Transverse colon (tissue), 4 donors: ENCODE results near the gene ULK4. TPM values are rescaled to one million over a fixed set of nuclear protein-coding genes. Genes with fewer than 3 reads are reported as not detected.
"Not testable (repeated sequence)": the region's sequence is repeated elsewhere in the genome, so short reads cannot be mapped to it uniquely, and the experiment has no call there.

Experiments
- DNase-seq: peaks from one replicate; pipeline ENCODE4 v3.0.0-alpha.2; 2019
- H3K27ac ChIP-seq, 4 donors: fragments of 200-600 bp; sonication (generic); 2 replicates each; pipeline ENCODE4 v1.5.1; 2016 to 2018; ENCODE audit warnings: inconsistent platforms in 4 of 4
- H3K27me3 ChIP-seq: fragments of 200-600 bp; sonication (generic); 2 replicates; pipeline ENCODE4 v1.5.1; 2017; ENCODE audit warnings: inconsistent platforms
- H3K36me3 ChIP-seq, 4 donors: fragments of 200-600 bp; sonication (generic); 2 replicates each; pipeline ENCODE4 v1.5.1; 2017 to 2019; ENCODE audit warnings: inconsistent platforms in 4 of 4
- H3K4me1 ChIP-seq, 4 donors: fragments of 200-600 bp; sonication (generic); 2 replicates each; pipeline ENCODE4 v1.5.1; 2017 to 2020; ENCODE audit warnings: inconsistent platforms in 4 of 4
- H3K4me3 ChIP-seq, 4 donors: fragments of 200-600 bp; sonication (generic); 1 replicate in 1 of 4; 2 replicates in 3 of 4; pipeline versions ENCODE4 v1.5.1 to v1.6.1; 2017 to 2019; ENCODE audit warnings: inconsistent platforms in 4 of 4
- H3K9me3 ChIP-seq, 2 donors: fragments of 200-600 bp; sonication (generic); 2 replicates each; pipeline ENCODE4 v1.5.1; 2017 to 2019; ENCODE audit warnings: inconsistent platforms in 2 of 2
- EP300 ChIP-seq: sonication (generic); formaldehyde crosslinking; IDR thresholded peaks from one replicate; pipeline ENCODE4 v1.6.1; 2017; ENCODE audit warnings: antibody characterized with exemption, low read depth
- POLR2A ChIP-seq: fragments of 450-650 bp; IDR thresholded peaks from one replicate; pipeline ENCODE4 v1.6.1; 2016; ENCODE audit warnings: antibody characterized with exemption, mild to moderate bottlenecking, moderate library complexity
- POLR2AphosphoS5 ChIP-seq, 3 donors: sonication (generic); formaldehyde crosslinking; IDR thresholded peaks; one replicate each; pipeline ENCODE4 v1.6.1; 2016; ENCODE audit warnings: antibody characterized with exemption in 3 of 3
- WGBS, 2 donors: methylation state at CpG; one replicate each; pipeline ENCODE4 v1.1.5; 2018; ENCODE audit warnings: low coverage in 1 of 2; 5-methylcytosine and 5-hydroxymethylcytosine counted together
- in situ Hi-C, 4 donors: fragments of 200-750 bp; cut with MboI; loops; one replicate each; pipeline versions ENCODE4 v1.15.0 to v1.15.1; 2017; ENCODE audit warnings: low sequenced_read_pairs in 3 of 4, low pct_ligation_motif_present in 1 of 4, low pct_unique_long_range_greater_than_20kb in 1 of 4
- intact Hi-C: fragments of 100-400 bp; cut with DNase I; formaldehyde crosslinking; loops from one replicate; pipeline ENCODE4 v1.15.1; 2023; ENCODE audit warnings: low total_unique reads
- total RNA-seq, 4 donors: library from RNA; depleted of rRNA; stranded (reverse); fragments of >200 nt; gene quantifications; one replicate each; pipeline ENCODE4 v1.1.0, GENCODE V29; 2016
- TF ChIP-seq, protein P1 (sequence below), 5 experiments: fragments of 200-600 bp in 3 of 5; fragments of 450-650 bp in 2 of 5; sonication (generic) in 3 of 5; IDR thresholded peaks; 1 replicate in 2 of 5; 2 replicates in 3 of 5; pipeline ENCODE4 v1.5.1; 2016 to 2017; ENCODE audit warnings: antibody characterized with exemption in 5 of 5, inconsistent platforms in 3 of 5, mild to moderate bottlenecking in 2 of 5, moderate library complexity in 1 of 5

The ULK4 gene
- total RNA-seq, 4 donors from 2014 or later: 4.1 to 19.2 (median 11.7) TPM

DNA sequence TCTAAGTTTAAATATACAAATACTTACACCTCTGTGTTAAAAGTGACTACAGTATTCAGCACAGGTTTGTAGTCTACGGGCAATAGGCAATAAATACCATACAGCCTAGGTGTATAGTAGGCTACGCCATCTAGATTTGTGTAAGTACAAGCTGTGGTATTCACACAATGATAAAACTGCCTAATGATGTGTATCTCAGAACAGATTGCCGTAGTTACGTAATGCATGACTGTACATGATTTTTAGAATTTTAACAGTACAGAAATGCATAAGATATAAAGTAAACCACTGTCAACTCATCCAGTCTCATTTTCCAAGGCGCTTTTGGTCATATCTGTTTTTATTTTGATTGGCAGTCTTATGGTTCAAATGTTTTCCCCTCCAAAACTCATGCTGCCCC is 396.9 kb downstream of the ULK4 start:
- no peak overlapping the region for H3K4me3 ChIP-seq
- in situ Hi-C loops (no loop called here), intact Hi-C loops (no loop called here)
- TF ChIP-seq POLR2A (no peak), POLR2AphosphoS5 (IDR thresholded peaks at IDR 0.05) (no peak), EP300 (no peak)
- TF ChIP-seq, protein P1, sequence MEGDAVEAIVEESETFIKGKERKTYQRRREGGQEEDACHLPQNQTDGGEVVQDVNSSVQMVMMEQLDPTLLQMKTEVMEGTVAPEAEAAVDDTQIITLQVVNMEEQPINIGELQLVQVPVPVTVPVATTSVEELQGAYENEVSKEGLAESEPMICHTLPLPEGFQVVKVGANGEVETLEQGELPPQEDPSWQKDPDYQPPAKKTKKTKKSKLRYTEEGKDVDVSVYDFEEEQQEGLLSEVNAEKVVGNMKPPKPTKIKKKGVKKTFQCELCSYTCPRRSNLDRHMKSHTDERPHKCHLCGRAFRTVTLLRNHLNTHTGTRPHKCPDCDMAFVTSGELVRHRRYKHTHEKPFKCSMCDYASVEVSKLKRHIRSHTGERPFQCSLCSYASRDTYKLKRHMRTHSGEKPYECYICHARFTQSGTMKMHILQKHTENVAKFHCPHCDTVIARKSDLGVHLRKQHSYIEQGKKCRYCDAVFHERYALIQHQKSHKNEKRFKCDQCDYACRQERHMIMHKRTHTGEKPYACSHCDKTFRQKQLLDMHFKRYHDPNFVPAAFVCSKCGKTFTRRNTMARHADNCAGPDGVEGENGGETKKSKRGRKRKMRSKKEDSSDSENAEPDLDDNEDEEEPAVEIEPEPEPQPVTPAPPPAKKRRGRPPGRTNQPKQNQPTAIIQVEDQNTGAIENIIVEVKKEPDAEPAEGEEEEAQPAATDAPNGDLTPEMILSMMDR (IDR thresholded peaks at IDR 0.05): no peak
- H3K36me3 ChIP-seq: no peaks in the 10 kb centered on the region
- no peak for DNase-seq
- no peaks in the 10 kb centered on the region for H3K9me3 ChIP-seq
- no peaks in the 10 kb centered on the region for H3K27me3 ChIP-seq
- H3K27ac ChIP-seq: no peak overlapping the region
- H3K4me1 ChIP-seq: no peaks in the 10 kb centered on the region
- WGBS, 2 donors: 94 to 96% methylated on average over 5 of the region's 5 CpGs

DNA sequence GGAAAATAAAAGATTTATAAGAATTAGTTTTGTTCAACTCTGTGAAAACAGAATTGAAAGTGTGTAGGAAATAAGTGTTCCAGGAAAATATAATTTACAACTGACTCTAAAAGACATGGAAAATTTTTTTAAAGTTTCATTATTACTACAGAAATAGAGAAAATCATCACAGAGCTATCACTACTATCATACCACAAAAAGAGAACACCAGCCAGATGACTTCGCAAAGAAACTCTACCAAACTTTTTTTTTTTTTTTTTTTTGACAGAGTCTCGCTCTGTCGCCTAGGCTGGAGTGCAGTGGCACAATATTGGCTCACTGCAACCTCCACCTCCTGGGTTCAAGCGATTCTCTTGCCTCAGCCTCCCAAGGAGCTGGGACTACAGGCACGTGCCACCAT is 405.7 kb downstream of the ULK4 start:
- H3K36me3 ChIP-seq, H3K27me3 ChIP-seq, H3K9me3 ChIP-seq, H3K4me1 ChIP-seq, H3K27ac ChIP-seq, DNase-seq, intact Hi-C loops, in situ Hi-C loops, H3K4me3 ChIP-seq: not testable (repeated sequence)
- 76 to 86% methylated on average over 5 of the region's 5 CpGs for WGBS, 2 donors

DNA sequence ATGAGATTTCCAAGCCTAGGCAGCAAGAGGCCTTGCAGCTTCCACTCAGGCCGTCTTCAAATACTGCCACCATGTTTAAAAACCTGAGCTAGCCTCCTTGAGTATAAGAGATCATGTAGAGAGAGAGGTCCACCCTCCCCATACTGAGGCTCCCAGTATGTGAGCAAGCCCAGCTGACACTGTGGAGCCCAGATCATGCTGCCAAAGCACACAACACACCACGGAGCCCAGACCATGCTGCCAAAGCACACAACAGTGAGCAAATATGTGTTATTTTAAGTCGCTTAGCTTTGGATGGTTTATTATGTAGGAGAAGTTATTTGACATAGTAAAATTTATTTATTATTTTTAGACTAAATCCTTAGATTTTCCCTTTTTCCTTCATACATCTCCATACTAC is 428.9 kb downstream of the ULK4 start:
- Histone ChIP-seq H3K27ac (no peak overlapping the region), H3K4me3 (no peak overlapping the region), H3K4me1 (no peaks in the 10 kb centered on the region), H3K27me3 (no peaks in the 10 kb centered on the region), H3K36me3 (no peaks in the 10 kb centered on the region), H3K9me3 (no peaks in the 10 kb centered on the region)
- 85 to 100% methylated on average over 1 to 3 of the region's 3 CpGs for WGBS, 2 donors
- in situ Hi-C loops (no loop called here), intact Hi-C loops (no loop called here)
- DNase-seq: no peak
- TF ChIP-seq POLR2AphosphoS5 (IDR thresholded peaks at IDR 0.05): no peak
- no peak for TF ChIP-seq EP300
- TF ChIP-seq POLR2A: no peak
- TF ChIP-seq, protein P1 (IDR thresholded peaks at IDR 0.05): no peak

DNA sequence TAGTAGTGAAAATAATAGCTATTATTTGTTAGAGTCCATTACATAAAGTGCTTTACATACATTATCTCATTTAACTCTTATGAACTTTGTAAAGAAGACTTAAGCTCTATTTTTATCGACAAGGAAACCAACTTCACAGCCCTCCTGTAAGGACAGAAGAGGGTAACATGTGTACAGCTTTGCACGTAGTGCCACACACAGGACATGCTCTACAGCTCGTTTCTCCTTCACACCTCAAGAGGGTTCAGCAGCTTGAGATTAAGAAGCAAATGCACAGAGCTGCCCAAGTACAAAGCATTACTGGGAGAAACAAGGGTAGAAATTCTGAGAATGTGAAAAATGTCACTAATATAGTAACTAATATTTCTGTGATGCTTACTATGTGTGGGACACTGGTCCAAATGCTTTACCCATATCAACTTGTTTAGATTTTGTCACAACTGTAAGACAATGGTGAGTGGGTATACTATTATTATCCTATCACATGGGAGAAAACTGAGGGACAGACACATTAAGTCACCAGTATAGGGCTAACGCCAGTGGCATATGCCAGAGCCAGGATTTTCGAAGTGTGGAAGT is 434.8 kb downstream of the ULK4 start:
- intact Hi-C loops: no loop called here

DNA sequence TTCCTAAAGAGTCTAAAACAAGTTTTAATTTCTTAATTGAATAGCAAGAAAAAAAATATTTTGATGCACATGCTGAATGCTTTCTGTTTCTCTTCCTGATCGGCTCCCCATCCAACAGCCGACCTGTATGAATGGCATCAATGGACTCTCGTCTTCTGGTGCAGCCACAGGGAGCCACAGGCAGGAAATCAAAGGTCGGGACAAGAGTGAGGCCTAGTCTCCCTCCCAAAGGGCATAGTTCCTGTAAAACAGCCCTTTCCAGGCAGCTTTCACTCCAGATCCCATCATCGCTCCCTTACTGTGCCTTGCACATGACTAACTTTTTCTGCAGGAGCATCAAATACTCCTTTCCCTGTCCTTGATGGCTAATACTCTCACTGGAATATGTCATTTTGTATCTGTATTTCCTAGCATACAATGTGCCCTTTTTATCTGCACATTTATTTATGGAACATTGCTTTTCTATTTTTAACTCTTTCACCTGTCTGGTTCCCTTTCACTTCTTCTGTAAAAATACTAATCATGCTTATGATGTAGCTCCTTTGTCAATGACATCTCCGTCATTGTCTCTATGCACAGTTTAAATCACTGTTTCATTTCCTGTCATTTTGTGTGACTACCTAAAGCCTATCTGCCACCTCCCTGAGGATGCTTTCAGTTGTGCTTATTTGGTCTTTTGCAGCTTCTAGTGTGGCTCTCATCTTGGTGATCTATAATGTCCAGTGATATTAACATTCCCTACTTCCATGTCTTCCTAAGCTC is 436.4 kb downstream of the ULK4 start:
- 83 to 87% methylated on average over 3 to 6 of the region's 6 CpGs for WGBS, 2 donors
- H3K4me3 ChIP-seq: no peak overlapping the region
- in situ Hi-C loops: no loop called here

More for the DNA sequence above, 434.8 kb downstream of the ULK4 start:
- 88 to 100% methylated on average over 3 to 5 of the region's 5 CpGs for WGBS, 2 donors
- TF ChIP-seq POLR2AphosphoS5 (IDR thresholded peaks at IDR 0.05) (no peak), POLR2A (no peak)
- in situ Hi-C loops: no loop called here
- no peak overlapping the region for H3K27ac ChIP-seq
- no peaks in the 10 kb centered on the region for H3K9me3 ChIP-seq
- no peaks in the 10 kb centered on the region for H3K4me1 ChIP-seq
- H3K27me3 ChIP-seq: no peaks in the 10 kb centered on the region
- H3K4me3 ChIP-seq: no peak overlapping the region
- H3K36me3 ChIP-seq: no peaks in the 10 kb centered on the region
- no peak for DNase-seq

More for the DNA sequence above, 436.4 kb downstream of the ULK4 start:
- no peaks in the 10 kb centered on the region for H3K9me3 ChIP-seq
- H3K27ac ChIP-seq: no peak overlapping the region
- intact Hi-C loops: no loop called here
- no peaks in the 10 kb centered on the region for H3K27me3 ChIP-seq
- TF ChIP-seq POLR2AphosphoS5 (IDR thresholded peaks at IDR 0.05) (no peak), POLR2A (no peak), EP300 (no peak)
- TF ChIP-seq, protein P1 (IDR thresholded peaks at IDR 0.05): no peak
- H3K4me1 ChIP-seq: no peaks in the 10 kb centered on the region
- H3K36me3 ChIP-seq: no peaks in the 10 kb centered on the region
- no peak for DNase-seq
